Neural cell (in vitro differentiated cells): ENCODE results near the gene HOXD3.

ENCODE experiments used
- CTCF ChIP-seq: fragments of 450-650 bp; IDR thresholded peaks from 2 replicates; pipeline ENCODE4 v1.5.1; 2014; ENCODE audit warnings: antibody characterized with exemption, mild to moderate bottlenecking, moderate library complexity; ENCODE audit not compliant: poor library complexity, severe bottlenecking
- EZH2 ChIP-seq: fragments of 200-600, 300-800 bp; shearing (Covaris generic), sonication (generic); IDR thresholded peaks from 2 replicates; pipeline ENCODE4 v1.6.1; 2014; ENCODE audit warnings: antibody characterized with exemption, low read length, borderline replicate concordance, mild to moderate bottlenecking; ENCODE audit not compliant: insufficient read depth, poor library complexity, severe bottlenecking
- MXI1 ChIP-seq: fragments of 450-650 bp; conservative IDR thresholded peaks from 2 replicates; pipeline ENCODE4 v1.6.1; 2014; ENCODE audit warnings: antibody characterized with exemption, mild to moderate bottlenecking; ENCODE audit not compliant: poor library complexity, severe bottlenecking
- POLR2AphosphoS5 ChIP-seq: IDR thresholded peaks from 2 replicates; pipeline ENCODE4 v1.6.1; 2012

GRCh38 chr2:176146645-176147044 lies 10.5 kb upstream of the HOXD3 start:
- TF ChIP-seq EZH2 (no peak), POLR2AphosphoS5 (no peak), CTCF (no peak), MXI1 (no peak)
